Natural killer cell (primary cell): ENCODE measurements around the gene ARGLU1. TPM values are rescaled to one million over a fixed set of nuclear protein-coding genes. Genes with fewer than 3 reads are reported as not detected.

Source experiments
- ATAC-seq, 3 donors: fragments of 150-1000 bp in 2 of 3; fragments of 200-7000 bp in 1 of 3; cut with Tn5 transposase; 1 replicate in 1 of 3; 2 replicates in 2 of 3; pipeline ENCODE4 v1.10.0; 2021; ENCODE audit warnings: mild to moderate bottlenecking in 2 of 3, moderate library complexity in 2 of 3
- DNase-seq, 2 donors: peaks; one replicate each; pipeline versions ENCODE4 v3.0.0 to v3.0.0-alpha.2; 2013 to 2021; ENCODE audit warnings: mixed read lengths in 1 of 2
- H3K27ac ChIP-seq: one replicate; pipeline ENCODE4 v1.5.1; 2013; ENCODE audit warnings: mild to moderate bottlenecking, low read length
- H3K27me3 ChIP-seq: one replicate; pipeline ENCODE4 v1.6.1; 2013; ENCODE audit warnings: low read length; ENCODE audit not compliant: control insufficient read depth, insufficient read depth
- H3K36me3 ChIP-seq: one replicate; pipeline ENCODE4 v1.6.1; 2013; ENCODE audit warnings: low read length; ENCODE audit not compliant: control insufficient read depth, insufficient read depth
- H3K4me1 ChIP-seq: one replicate; pipeline ENCODE4 v1.6.1; 2013; ENCODE audit warnings: low read length; ENCODE audit not compliant: control insufficient read depth, insufficient read depth
- H3K4me3 ChIP-seq: one replicate; pipeline ENCODE4 v1.5.1; 2013; ENCODE audit warnings: low read length
- H3K9me3 ChIP-seq: one replicate; pipeline ENCODE4 v1.6.1; 2013; ENCODE audit warnings: low read length; ENCODE audit not compliant: control insufficient read depth, insufficient read depth
- H3K27ac Mint-ChIP-seq, 2 donors: one replicate each; pipeline ENCODE4 v1.8.0; 2022; ENCODE audit warnings: mild to moderate bottlenecking in 2 of 2, mixed read lengths in 2 of 2, moderate library complexity in 1 of 2
- H3K27me3 Mint-ChIP-seq, 2 donors: one replicate each; pipeline ENCODE4 v1.8.0; 2022; ENCODE audit warnings: low read depth in 2 of 2, mixed read lengths in 2 of 2
- H3K36me3 Mint-ChIP-seq: one replicate; pipeline ENCODE4 v1.8.0; 2022; ENCODE audit warnings: mixed read lengths
- H3K4me1 Mint-ChIP-seq, 2 donors: one replicate each; pipeline ENCODE4 v1.8.0; 2022; ENCODE audit warnings: mixed read lengths in 2 of 2
- H3K4me3 Mint-ChIP-seq: one replicate; pipeline ENCODE4 v1.8.0; 2022; ENCODE audit warnings: mild to moderate bottlenecking, moderate library complexity, mixed read lengths
- H3K9me3 Mint-ChIP-seq, 2 donors: one replicate each; pipeline ENCODE4 v1.8.0; 2022; ENCODE audit warnings: mixed read lengths in 2 of 2
- CTCF ChIP-seq: fragments of 200-600 bp; IDR thresholded peaks from one replicate; pipeline ENCODE4 v1.8.0; 2022; ENCODE audit warnings: antibody characterized with exemption
- WGBS: methylation state at CpG from one replicate; pipeline ENCODE4 v1.1.7; 2013; ENCODE audit warnings: missing lambda C conversion rate; ENCODE audit not compliant: insufficient coverage; 5-methylcytosine and 5-hydroxymethylcytosine counted together
- intact Hi-C: fragments of 100-400 bp; cut with micrococcal nuclease; formaldehyde crosslinking; loops from one replicate; pipeline ENCODE4 v1.14.2; 2022
- total RNA-seq, 4 donors: library from RNA; stranded (reverse); fragments of 120-200 nt in 1 of 4; gene quantifications; one replicate each; pipeline versions ENCODE4 v1.2.3 to v1.2.4, GENCODE V29; 2013 to 2022

Gene ARGLU1
- total RNA-seq, 3 donors from 2014 or later (not counting 1 experiment from before 2014, with no cell fraction given) = 158 to 179 (median 161) TPM

GRCh38 chr13:106522112-106522705 lies 45.7 kb downstream of the ARGLU1 start:
- intact Hi-C loops = no loop called here
- Mint-ChIP-seq H3K36me3 (no peaks in the 10 kb centered on the region), H3K9me3 (no peaks in the 10 kb centered on the region), H3K4me3 (no peak overlapping the region), H3K27me3 (peaks cover 16 to 36% of the 10 kb centered on the region in 2 donors), H3K27ac (no peak overlapping the region), H3K4me1 (no peaks in the 10 kb centered on the region)
- Histone ChIP-seq H3K27me3 (no peaks in the 10 kb centered on the region), H3K36me3 (no peaks in the 10 kb centered on the region), H3K9me3 (no peaks in the 10 kb centered on the region), H3K4me3 (no peak overlapping the region), H3K4me1 (no peaks in the 10 kb centered on the region), H3K27ac (no peak overlapping the region)
- no peak for DNase-seq
- 97% methylated on average over 5 of the region's 5 CpGs for WGBS
- TF ChIP-seq CTCF = no peak
- no peak for ATAC-seq

GRCh38 chr13:106521095-106521799 lies 46.7 kb downstream of the ARGLU1 start:
- no peaks in the 10 kb centered on the region for H3K36me3 Mint-ChIP-seq
- no peak for ATAC-seq
- peaks cover 13 to 27% of the 10 kb centered on the region in 2 donors for H3K27me3 Mint-ChIP-seq
- DNase-seq = no peak
- H3K4me3 ChIP-seq = no peak overlapping the region
- H3K36me3 ChIP-seq = no peaks in the 10 kb centered on the region
- no peak overlapping the region for H3K4me3 Mint-ChIP-seq
- H3K27ac ChIP-seq = no peak overlapping the region
- TF ChIP-seq CTCF = no peak
- H3K4me1 ChIP-seq = no peaks in the 10 kb centered on the region
- H3K4me1 Mint-ChIP-seq = no peaks in the 10 kb centered on the region
- 93% methylated on average over 4 of the region's 5 CpGs for WGBS
- H3K27me3 ChIP-seq = no peaks in the 10 kb centered on the region
- H3K27ac Mint-ChIP-seq = no peak overlapping the region
- no peaks in the 10 kb centered on the region for H3K9me3 Mint-ChIP-seq
- intact Hi-C loops = no loop called here
- no peaks in the 10 kb centered on the region for H3K9me3 ChIP-seq

GRCh38 chr13:106520251-106521054 lies 47.5 kb downstream of the ARGLU1 start:
- H3K4me1 ChIP-seq = no peaks in the 10 kb centered on the region
- Mint-ChIP-seq H3K4me3 (no peak overlapping the region), H3K9me3 (no peaks in the 10 kb centered on the region), H3K4me1 (no peaks in the 10 kb centered on the region), H3K27me3 (peaks cover 10 to 27% of the 10 kb centered on the region in 2 donors), H3K27ac (no peak overlapping the region), H3K36me3 (no peaks in the 10 kb centered on the region)
- no peaks in the 10 kb centered on the region for H3K9me3 ChIP-seq
- no peak for DNase-seq
- H3K36me3 ChIP-seq = no peaks in the 10 kb centered on the region
- H3K4me3 ChIP-seq = no peak overlapping the region
- 85% methylated on average over 7 of the region's 12 CpGs for whole genome bisulfite sequencing
- peaks cover 2% of the 10 kb centered on the region for H3K27me3 ChIP-seq
- no peak for ATAC-seq
- intact Hi-C loops = no loop called here
- H3K27ac ChIP-seq = no peak overlapping the region
- no peak for TF ChIP-seq CTCF
